ENCODE results near the gene GTPBP1.

The GTPBP1 gene

DNA sequence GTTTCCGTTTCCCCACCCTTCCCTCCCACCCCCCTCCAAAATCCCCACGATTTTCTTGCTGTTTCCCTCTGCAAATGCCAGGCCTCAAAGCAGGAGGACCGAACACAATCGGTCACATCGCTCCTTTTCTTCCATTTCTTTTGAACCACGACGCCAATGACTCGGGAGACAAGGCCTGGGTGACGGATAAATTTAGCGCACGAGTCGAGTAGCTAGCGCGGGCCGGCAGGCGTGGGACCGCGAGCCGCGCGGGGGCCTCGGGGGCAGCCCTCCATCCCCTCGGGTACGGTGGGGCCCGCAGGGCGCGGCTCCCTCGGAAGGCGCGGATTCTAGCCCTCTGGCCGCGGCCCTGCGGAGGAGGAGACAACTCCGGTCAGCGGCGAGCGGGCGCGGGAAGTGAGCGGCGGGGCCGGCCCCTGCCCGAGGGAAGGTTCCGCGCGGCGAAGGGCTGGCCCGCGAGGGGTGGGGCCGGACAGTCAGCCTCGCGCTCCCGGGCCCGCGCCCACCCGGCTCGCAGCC is 5.4 kb upstream of the GTPBP1 start:
- TF ChIP-seq CTCF (IDR thresholded peaks at IDR 0.05; ENCODE audit: insufficient read depth, low read length, missing control alignments): no peak
- CTCF ChIA-PET: interaction anchor here (4.3 kb wide), 1 partner anchor 18 kb away, joined by 45 read pairs; the partner anchor contains the start of gene TOMM22
- peak overlapping the region; percentile 80 for H3K4me3 ChIP-seq (ENCODE audit: low read depth, low read length)
- DNase-seq (ENCODE audit: low read depth, low spot score): no peak
- POLR2A ChIA-PET: interaction anchor here (1.9 kb wide), 1 partner anchor 18 kb away, joined by 9 read pairs; the partner anchor contains the start of gene TOMM22

- ChIA-PET CTCF (interaction anchor here (4.3 kb wide), 1 partner anchor 18 kb away, joined by 45 read pairs; the partner anchor contains the start of gene TOMM22), POLR2A (interaction anchor here (1.9 kb wide), 1 partner anchor 19 kb away, joined by 9 read pairs; the partner anchor contains the start of gene TOMM22)
- DNase-seq (ENCODE audit: low read depth, low spot score): peak; percentile 56
- H3K4me3 ChIP-seq (ENCODE audit: low read depth, low read length): peak within 1 kb of the TSS; percentile 80
- TF ChIP-seq CTCF (IDR thresholded peaks at IDR 0.05; ENCODE audit: insufficient read depth, low read length, missing control alignments): no peak
Measured at GRCh38 chr22:38700789-38701628, 4.7 kb upstream of the GTPBP1 start, which contains the start of gene JOSD1. JOSD1 (minus strand) TSS chr22:38700943; CDS start chr22:38699987, 956 bp downstream.

DNA sequence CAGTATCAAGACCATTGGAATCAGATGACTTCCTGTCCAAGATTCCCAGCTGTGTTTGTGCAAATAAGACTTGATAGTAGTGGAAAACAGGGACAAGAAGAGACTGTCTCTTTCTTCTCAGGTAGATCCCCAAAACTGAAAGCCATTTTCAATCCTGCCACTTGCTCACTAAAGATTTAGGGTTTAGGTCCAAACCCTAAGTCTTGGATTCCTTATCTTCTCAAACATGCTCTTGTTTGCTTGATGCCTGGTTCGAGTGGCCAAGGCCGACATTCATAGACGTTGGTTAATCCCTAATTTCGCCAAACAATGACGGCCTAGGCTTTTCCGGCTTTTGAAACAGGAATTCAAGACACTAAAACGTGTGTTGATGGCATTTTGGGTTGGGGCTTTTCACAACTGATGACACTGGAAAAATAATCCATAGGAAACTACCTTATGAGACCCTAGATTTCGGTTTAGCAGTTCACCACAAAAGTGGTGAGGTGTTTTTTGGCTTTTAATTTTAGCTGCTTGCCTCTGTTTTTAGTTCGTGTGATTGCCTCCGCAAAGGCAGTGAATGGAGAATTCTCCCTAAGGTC is 1.0 kb upstream of the GTPBP1 start:
- H3K4me3 ChIP-seq (ENCODE audit: low read depth, low read length): peak overlapping the region; percentile 55
- TF ChIP-seq CTCF (IDR thresholded peaks at IDR 0.05; ENCODE audit: insufficient read depth, low read length, missing control alignments): no peak
- ChIA-PET CTCF (interaction anchor here (0.6 to 1.6 kb wide), 3 partner anchors 11 to 20 kb away, joined by 3 to 4 read pairs (median 3); no protein-coding TSS in a partner anchor), POLR2A (interaction anchor here (2.2 kb wide), 1 partner anchor 23 kb away, joined by 5 read pairs; the partner anchor contains the start of gene TOMM22)
- DNase-seq (ENCODE audit: low read depth, low spot score): no peak

DNA sequence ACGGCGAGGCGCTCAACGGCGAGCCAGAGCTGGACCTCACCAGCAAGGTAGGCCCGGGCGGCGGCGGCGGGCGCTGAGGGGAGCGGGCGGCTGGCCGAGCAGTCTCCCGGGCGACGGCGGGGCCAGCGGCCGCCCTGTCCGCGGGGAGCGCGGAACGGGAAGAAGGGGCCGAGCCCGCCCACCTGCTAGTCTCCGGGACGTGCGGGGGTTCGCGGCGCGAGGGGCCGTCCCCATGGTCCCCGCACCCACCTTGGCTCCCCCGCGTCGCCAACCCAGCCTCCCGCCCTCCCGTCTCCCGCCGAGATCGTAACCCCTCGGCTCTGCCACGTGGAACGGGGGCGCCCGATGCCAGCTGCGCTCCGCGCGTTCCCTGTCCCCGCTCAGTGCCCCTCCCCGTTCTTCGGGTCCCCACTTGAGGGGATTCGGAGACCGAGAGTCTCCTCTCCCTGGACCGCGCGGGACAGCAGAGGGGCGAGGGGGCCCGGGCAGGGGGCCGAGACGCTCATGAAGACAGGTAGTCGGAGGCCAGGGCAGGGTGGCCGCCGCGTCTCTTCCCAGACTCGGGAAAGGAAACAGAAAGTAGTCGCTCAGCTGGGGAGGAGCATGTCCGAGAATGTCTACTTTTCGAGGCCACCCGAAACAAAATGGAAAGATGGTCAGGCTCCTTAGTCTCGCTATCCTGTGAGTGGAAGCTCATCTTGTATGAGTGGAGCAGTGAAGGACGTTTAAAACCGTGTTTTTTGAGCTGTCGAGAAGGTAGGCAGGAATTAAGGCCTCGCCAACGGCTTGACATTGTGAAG is 557 bp downstream of the GTPBP1 start:
- ChIA-PET POLR2A (interaction anchor here (0.5 to 2.2 kb wide), 5 partner anchors 9 to 97 kb away, joined by 3 to 5 read pairs (median 4); partner anchors contain the start of gene TOMM22), CTCF (interaction anchor here (0.9 to 3.6 kb wide), 7 partner anchors 10 to 654 kb away, joined by 3 to 14 read pairs (median 6); partner anchors contain the start of gene TOMM22)
- DNase-seq (ENCODE audit: low read depth, low spot score): no peak
- H3K4me3 ChIP-seq (ENCODE audit: low read depth, low read length): peak overlapping the region; percentile 88
- no peak for TF ChIP-seq CTCF (IDR thresholded peaks at IDR 0.05; ENCODE audit: insufficient read depth, low read length, missing control alignments)

DNA sequence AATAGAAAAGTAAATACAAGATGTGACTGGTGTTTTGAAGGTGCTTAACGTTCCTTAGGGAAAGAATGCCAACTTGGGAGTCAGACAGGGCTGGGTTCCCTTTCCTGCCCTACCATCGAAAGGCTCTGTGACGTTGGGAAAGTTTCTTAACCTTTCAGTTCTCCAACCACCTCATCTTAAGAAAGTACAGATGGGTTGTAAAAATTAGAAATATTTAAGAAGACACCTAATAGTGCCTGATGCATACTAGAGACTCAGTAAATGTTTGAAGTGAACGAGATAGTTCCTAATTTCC is 1.1 kb downstream of the GTPBP1 start:
- DNase-seq (ENCODE audit: low read depth, low spot score): no peak
- no peak for TF ChIP-seq CTCF (IDR thresholded peaks at IDR 0.05; ENCODE audit: insufficient read depth, low read length, missing control alignments)
- H3K4me3 ChIP-seq (ENCODE audit: low read depth, low read length): peak overlapping the region; percentile 88
- ChIA-PET POLR2A (interaction anchor here (0.7 to 1.6 kb wide), 2 partner anchors 11 to 79 kb away, joined by 3 to 4 read pairs; no protein-coding TSS in a partner anchor), CTCF (interaction anchor here (0.9 to 3.6 kb wide), 8 partner anchors 8 to 654 kb away, joined by 3 to 14 read pairs (median 6); partner anchors contain the start of gene TOMM22)

All from AG04449 (cell line).